ENCODE data around the gene MSH3.

MSH3 gene

DNA sequence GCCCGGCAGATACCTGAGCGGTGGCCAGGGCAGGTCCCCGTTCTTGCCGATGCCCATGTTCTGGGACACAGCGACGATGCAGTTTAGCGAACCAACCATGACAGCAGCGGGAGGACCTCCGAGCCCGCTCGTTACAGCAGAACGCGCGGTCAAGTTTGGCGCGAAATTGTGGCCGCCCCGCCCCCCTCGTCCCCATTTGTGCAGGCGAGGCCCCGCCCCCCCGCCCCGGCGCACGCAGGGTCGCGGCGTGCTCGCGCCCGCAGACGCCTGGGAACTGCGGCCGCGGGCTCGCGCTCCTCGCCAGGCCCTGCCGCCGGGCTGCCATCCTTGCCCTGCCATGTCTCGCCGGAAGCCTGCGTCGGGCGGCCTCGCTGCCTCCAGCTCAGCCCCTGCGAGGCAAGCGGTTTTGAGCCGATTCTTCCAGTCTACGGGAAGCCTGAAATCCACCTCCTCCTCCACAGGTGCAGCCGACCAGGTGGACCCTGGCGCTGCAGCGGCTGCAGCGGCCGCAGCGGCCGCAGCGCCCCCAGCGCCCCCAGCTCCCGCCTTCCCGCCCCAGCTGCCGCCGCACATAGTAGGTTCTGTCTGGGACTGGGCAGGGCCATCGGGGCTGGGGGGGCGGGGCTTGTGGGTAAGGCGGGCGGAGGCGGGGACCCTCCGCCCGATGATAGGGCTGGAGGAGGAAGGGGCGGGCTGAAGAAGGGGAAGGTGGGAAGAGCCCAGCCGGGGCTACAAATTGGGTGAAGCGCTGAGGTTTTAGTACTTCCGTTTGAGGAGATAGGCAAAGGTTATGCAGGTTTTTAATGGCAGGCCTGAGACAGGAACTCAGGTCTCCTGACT lies at the start of gene MSH3, which contains the start of gene DHFR:
Gene MSH3 (plus strand): TSS at position 262 of the 840 bp plus-strand sequence. CDS start 76 bp downstream, at position 338.
Gene DHFR (minus strand): TSS at position 593 of the 840 bp plus-strand sequence. CDS start 494 bp downstream, at position 99.
- DNase-seq (ENCODE audit: low read depth), result peak; percentile 85

GRCh38 chr5:80607343-80607742 lies 47.1 kb upstream of the MSH3 start:
- DNase-seq (ENCODE audit: low read depth), result no peak

DNA sequence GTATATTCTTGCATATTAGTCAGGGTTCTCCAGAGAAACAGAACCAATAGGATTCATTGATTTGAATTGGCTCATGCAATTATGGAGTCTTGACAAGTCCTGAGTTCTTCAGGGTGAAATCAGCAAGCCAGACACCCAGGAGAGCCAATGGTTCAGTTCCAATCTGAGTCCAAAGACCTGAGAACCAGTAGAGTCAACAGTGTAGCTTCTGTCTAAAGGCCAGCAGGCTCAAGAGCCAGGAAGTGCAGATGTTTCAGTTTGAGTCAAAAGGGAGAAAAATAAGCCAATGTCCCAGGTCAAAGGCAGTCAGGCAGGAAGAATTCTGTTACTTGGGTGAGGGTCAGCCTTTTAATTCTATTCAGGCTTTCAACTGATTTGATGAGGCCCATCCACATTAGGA lies 46.6 kb upstream of the MSH3 start:
- DNase-seq (ENCODE audit: low read depth), result no peak

DNA sequence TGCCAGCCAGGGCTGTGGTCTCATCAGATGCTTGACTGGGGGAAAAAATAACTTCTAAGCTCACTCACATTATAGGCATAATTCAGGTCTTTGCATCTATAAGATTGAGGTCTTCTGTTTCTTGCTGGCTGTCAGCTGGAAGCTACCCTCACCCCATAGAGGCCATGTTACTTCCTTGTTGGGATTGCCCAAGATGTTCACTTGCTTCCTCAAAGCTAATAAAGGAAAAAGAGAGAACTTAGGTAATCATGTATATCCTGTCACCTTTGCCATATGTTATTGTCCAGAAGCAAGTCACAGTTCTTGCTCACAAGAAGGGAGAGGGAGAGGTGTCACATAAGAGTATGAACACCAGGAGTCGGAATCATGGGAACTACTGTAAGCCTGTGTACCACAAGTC lies 45.7 kb upstream of the MSH3 start:
- DNase-seq (ENCODE audit: low read depth), result no peak

DNA sequence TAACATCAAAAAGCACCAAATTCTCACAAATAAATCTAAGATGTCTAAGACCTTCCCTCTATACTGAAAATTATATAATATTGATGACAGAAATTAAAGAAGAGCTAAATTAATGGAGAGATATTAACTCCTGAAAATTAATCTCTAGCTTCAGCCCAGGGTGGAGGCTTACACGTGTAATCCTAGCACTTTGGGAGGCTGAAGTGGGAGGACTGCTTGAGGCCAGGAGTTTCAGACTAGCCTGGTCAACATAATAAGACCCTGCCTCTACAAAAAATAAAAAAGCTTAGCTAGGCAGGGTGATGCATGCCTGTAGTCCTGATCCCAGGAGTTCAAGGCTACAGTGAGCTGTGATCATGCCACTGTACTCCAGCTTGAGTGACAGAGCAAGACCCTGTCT lies 44.8 kb upstream of the MSH3 start:
- no peak for DNase-seq (ENCODE audit: low read depth)

GRCh38 chr5:80615266-80615914 lies 39.1 kb upstream of the MSH3 start:
- DNase-seq (ENCODE audit: low read depth), result no peak

DNA sequence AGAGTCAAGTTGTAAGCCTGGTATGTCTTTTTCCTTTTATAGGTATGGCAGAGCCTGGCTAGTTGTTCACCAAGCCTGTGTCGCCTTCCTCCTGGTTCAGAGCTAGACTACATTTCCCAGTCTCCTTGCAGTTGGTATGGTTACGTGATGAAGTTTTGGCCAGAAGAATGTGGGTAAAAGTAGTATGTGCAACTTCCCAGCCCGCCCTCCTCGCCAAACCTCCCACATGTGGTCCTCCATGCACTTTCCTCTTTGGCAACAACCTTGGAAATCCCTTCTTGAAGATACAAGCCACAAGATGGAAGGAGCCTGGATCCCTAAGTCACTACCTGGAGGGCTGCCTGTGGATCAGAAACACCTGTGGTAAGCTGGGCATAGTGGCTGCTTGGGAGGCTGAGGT lies 36.0 kb upstream of the MSH3 start:
- no peak for DNase-seq (ENCODE audit: low read depth)

- DNase-seq (ENCODE audit: low read depth), result no peak
Observed at GRCh38 chr5:80619086-80619485, 35.4 kb upstream of the MSH3 start.

- DNase-seq (ENCODE audit: low read depth), result no peak
Observed at GRCh38 chr5:80620211-80620610, 34.2 kb upstream of the MSH3 start.

GRCh38 chr5:80622756-80623155 lies 31.7 kb upstream of the MSH3 start:
- DNase-seq (ENCODE audit: low read depth), result no peak

GRCh38 chr5:80623999-80624398 lies 30.5 kb upstream of the MSH3 start:
- DNase-seq (ENCODE audit: low read depth), result no peak

- DNase-seq (ENCODE audit: low read depth), result no peak
Observed at GRCh38 chr5:80625230-80625629, 29.2 kb upstream of the MSH3 start.

GRCh38 chr5:80629281-80629680 lies 25.2 kb upstream of the MSH3 start:
- DNase-seq (ENCODE audit: low read depth), result no peak

- no peak for DNase-seq (ENCODE audit: low read depth)
Observed at GRCh38 chr5:80631278-80632259, 22.9 kb upstream of the MSH3 start.

- no peak for DNase-seq (ENCODE audit: low read depth)
Observed at GRCh38 chr5:80632700-80633099, 21.8 kb upstream of the MSH3 start.

GRCh38 chr5:80634193-80634592 lies 20.3 kb upstream of the MSH3 start:
- no peak for DNase-seq (ENCODE audit: low read depth)

DNA sequence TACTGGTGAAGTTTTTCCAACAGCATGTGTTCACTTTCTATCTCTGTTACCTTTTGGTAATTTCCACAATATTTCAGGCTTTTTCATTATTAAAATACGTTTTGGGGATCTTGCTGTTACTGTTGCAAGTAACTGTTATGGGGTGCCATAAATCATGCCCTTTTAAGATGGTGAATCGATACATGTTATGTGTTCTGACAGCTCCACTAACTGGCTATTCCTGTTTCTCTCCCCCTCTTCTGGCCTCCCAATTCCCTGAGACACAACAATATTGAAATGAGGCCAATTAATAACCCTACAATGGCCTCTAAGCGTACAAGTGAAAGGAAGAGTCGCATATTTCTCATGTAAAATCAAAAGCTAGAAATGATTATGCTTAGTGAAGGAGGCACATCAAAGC lies 13.1 kb upstream of the MSH3 start:
- no peak for DNase-seq (ENCODE audit: low read depth)

GRCh38 chr5:80644900-80645299 lies 9.6 kb upstream of the MSH3 start:
- no peak for DNase-seq (ENCODE audit: low read depth)

DNA sequence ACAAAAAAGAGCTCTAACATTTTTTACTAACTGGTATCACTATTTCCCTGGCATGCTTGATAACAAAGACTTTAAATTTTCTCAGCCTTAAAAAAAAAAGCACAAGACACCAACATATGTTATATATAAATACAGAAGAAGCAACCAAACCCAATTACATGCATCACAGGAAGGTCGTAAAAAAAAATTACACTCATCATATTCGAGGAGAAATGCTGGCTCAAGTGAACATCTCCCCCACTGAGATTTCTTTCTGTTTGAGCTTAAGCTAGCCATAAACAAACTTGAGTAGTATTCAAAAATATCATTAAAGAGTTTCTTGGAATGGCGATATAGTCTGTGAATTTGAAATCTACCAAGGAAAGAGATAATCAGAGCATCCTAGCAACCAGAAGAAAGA lies 7.5 kb upstream of the MSH3 start:
- DNase-seq (ENCODE audit: low read depth), result no peak

- no peak for DNase-seq (ENCODE audit: low read depth)
Observed at GRCh38 chr5:80653502-80653901, 950 bp upstream of the MSH3 start.

DNA sequence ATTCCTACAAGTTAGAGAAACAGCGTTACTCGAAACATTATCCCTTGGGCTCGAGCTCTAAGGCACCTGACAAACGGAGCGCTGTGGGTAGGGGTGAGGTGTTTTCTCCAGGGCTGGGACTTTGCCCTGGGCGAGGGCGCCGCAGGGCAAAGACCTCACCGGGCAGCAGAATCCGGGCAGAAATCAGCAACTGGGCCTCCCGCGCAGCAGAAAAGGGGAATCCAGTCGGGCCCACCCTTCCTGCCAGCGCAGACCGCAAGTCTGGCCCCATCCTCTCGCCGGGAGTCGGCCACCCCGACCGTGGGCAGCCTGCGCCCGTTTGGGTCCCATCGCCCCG lies 430 bp upstream of the MSH3 start:
- peak; percentile 7 for DNase-seq (ENCODE audit: low read depth)

DNA sequence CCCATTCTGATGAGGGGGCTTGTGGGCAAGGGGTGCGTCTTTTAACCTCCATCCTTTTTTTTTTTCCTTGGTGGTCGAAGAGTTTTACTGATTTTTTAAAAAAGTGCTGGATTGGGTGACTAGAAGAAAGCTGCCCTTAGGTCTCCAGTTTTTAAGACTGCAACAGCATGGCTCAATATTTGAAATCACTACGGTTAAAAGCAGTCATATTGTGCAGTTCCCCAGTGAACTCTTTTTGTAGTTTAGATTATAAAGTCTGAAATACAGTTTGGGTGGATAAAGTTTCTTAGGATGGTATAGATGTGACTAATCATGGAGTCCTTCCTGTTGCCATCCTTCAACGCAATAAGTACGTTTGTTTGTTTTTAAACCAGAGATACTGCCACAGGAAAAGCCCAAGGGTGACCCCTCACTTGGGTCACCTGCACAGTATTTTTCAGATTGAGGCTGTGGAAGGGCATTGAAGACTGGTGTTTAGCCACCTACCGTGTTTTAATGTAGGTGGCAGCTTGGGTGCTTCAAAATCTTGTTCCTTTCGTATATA lies 851 bp downstream of the MSH3 start:
- DNase-seq (ENCODE audit: low read depth), result no peak
